SIG-M5 treated with dmso at 0.1 percent for 504 hours (cell line): ENCODE results near the gene MRTFA.
"Not testable (repeated sequence)": the region's sequence is repeated elsewhere in the genome, so short reads cannot be mapped to it uniquely, and the experiment has no call there.

Experiments
- DNase-seq: peaks from one replicate; lab custom pipeline; 2025; ENCODE audit not compliant: unreplicated experiment; lab: John Stamatoyannopoulos, UW

MRTFA gene

DNA sequence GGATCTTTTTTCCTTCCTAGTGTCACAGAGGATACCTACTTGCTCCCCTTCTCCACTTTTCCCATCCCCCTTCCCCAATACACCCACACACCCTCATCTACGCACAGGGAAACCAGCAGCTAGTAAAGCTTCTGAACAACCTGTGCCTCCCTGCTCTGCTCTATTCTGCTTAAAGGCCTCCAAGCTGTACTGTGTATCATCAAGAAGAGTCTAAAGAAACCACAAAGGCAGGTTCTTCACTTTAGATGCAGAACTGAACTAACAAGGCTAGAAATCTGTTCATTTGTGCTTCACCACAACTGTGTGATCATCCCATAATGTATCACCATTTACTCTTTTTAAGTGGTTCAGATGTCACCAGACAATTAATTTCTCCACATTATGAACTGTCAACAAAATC is 133.6 kb downstream of the MRTFA start:
- DNase-seq: no peak

DNA sequence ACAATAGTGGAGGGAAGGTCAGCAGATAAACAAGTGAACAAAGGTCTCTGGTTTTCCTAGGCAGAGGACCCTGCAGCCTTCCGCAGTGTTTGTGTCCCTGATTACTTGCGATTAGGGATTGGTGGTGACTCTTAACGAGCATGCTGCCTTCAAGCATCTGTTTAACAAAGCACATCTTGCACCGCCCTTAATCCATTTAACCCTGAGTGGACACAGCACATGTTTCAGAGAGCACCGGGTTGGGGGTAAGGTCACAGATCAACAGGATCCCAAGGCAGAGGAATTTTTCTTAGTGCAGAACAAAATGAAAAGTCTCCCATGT is 136.1 kb downstream of the MRTFA start:
- not testable (repeated sequence) for DNase-seq

DNA sequence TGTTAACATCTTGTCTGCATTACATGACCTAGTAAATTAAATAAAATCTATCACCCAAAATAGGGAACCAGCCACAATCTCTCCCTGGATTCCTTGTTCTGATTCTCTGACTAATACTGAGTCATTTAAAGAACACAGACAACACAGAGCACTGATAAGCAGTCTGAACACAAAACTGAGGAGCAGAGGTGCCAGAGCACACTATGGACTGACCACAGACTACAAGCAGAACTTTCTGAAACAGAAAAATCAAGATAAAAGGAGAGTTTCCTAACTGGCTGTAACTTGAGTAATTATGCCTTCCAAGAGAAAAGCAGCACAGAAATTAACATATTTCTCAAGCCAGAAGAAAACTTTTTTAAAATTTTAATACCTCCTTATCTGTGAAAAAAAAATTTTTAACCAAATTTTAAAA is 137.3 kb downstream of the MRTFA start:
- peak; percentile 59 for DNase-seq

DNA sequence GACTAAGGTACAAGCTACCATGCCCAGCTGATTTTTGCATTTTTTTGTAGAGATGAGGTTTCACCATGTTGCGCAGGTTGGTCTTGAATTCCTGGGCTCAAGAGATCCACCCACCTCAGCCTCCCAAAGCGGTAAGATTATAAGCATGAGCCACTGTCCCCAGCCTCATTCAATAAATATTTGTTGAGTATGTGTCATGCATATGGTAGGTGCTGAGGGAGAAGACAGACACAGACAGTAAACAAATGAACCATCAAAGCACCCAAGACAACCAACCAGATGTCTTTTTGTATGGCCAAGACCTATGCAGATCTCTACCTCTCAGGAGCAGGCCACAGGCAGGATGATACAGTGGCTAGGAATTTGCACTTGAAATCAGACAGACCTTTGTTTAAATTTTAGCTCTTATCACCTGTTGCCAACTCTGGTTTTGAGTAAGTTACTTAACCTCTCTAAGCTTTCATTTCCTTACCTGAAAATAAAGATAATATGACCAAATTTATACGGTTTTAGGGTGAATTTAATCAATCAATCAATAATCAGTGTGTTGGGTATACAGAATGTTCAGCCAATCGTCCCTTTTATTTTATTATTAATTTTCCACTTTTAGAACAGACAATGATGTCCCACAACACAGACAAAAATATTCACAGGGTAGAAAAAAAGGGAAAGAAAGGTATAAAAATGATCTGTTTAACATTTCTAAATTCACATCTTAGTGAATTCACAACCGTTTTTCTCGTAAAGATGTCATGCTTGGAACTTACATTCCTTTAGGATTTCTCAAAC is 137.9 kb downstream of the MRTFA start:
- DNase-seq: peak; percentile 29

DNA sequence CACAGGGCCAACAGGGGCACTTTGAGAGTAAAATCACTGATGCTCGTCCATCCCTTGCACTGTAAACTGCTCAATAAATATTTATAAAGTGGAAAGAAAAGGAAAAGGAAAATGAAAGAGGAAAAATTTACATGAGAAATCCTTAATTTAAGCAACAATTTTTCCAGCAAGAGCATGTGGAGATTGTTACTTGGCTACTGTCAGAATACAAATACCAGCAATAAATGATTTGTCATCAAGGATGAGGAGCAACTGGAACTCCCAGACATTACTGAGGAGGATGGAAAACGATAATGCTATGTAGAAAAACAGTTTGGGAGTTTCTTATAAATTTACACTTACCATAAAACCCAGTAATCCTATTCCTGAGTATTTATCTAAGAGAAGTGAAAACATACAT is 143.1 kb downstream of the MRTFA start:
- no peak for DNase-seq

DNA sequence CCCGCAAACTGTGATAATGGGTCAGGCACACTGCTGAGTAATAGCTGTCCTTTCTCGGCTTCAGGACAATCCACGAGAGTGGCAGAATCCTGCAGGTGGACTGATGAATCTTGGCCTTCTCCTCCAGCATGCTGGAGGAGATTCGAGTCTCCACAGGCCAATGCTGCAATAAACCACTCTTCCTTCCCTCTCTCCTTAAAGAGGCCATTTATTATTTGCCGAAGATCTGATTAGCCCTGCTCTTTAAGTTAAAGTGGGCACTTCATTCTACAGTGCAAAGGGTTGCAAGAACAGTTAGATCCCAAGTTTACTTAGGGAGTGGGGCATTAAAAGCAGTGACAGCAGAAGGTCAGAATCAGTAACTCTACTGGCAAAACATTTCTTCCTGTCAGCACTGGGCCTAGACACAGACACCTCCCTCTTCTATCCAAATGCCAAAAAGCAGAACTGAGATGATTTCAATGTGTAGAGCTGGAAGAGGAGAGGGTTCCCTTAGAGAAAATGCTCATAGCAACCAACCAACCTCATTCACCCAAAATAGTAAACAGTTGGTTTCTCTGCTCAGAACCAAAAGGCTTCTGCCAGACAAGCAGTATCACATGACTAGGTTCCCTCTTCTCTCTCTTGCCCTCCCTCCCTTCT is 144.4 kb downstream of the MRTFA start:
- peak; percentile 95 for DNase-seq

DNA sequence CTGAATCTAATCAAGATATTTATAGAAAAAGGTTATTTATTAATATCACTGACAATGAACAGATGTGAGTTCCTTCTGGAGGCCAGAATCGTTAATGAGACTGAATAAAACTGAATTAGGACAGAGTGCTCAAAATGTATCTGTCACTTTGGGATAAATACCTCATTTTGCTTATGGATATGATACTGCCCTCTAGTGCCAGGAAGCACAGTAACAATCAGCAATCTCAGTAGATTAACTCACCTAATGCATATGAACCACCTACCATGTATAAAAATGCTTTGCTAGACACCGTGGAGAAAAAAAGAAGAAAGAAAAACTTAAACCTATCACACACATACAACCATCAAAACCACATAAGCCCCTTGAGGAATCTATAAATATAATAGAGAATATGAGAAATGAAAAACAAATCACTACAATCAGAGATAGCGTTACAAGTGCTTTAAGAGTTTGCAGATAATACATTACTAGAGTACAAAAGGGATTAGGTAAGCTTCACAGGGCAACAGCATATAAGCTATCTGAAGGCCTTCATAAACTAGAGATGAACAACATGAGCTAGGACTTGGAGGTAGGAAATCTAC is 148.8 kb downstream of the MRTFA start:
- DNase-seq: peak; percentile 19

DNA sequence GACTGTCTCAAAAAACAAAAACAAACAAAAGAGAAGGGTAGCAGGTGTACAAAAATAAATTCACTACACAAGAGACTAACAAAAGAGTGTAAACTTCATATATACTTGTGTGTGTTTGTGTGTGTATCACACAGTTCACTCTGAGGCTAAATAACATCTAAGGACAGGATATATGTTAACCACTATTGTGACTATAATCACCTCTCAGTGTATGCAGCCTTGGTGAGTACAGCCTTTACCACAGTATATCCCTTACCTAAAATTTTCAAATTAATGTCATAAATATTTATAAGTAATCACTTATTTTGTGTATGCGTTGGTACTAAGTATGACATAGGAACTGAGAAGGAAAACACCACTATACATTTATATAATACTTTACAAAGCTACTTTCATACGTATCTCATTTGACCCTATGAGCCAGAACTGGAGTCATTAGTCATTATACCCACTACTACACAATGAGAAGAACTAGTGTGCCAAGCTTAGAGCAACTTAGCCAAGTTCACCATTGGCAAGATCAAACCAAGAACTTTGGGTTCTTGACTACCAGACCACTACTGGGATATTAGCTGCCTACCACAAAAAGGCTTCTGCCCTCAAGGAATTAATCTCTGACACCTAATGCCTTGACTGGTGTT is 149.4 kb downstream of the MRTFA start:
- DNase-seq: no peak

DNA sequence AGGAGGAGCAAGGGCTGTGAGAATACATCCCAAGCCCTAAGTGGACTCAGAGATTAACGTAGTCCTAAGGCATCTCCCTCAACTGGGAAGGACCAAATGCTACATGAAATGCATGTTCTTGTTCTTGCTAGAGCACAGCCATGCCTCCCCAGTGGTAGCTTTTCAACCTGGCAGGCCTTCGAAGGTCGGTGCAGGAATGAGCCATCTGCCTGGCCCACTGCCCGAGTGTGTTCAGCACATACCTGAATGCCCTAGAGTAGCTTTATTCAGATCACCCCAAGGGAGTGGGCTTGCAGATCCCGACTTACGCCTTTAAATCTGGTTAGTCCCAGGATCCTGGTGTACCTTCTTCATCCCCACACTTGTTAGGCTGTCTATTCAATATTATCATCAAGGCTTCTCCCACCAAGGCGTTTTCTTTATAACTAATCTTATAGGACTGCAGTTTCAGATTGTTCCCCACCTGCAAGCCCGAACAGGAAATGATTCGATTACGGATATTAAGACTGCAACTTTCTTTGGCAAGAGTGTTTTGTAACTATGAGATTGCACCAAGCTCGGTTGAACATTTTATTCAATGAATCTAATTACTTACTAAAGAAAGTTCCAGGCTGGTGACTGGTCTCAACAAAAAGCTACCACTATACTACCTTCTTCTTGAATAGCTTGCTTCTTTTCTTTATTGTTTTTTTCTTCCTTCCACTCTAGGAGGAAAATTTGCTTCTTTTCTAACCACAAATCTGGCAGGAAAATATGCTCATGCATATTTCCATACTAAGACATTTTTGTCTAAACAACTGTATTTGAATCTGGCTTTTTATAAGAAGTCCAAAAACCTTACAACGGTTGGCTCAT is 150.5 kb downstream of the MRTFA start:
- no peak for DNase-seq

DNA sequence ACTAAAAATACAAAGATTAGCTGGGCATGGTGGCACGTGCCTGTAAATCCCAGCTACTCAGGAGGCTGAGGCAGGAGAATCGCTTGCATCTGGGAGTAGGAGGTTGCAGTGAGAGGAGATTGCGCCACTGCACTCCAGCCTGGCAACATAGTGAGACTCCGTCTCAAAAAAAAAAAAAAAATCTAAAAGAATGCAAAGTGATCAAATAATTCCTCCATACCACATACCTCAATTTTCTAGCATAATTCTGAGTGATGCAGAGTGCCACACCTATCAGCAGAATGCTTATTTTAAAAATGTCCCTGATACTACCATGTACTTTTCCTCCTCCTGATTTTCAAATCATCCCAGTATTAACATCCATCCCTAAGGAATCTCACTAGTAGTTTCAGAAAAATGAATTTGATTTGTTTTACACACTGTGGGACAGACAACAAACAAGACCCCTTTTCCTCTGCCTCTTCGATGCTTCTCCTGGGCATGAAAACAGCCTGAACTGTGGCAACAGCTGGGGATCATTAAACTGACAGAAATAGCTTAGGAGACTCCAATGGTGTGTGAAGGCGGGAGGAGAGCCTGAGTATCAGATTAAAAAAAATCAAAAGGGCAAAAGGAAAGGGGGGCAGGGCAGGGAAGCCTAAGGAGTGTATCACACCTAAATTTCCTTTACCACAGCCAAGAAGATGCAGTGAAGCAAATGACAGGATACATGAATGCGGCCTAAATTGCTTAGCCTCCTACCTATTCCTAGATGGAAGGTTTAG is 151.4 kb downstream of the MRTFA start:
- DNase-seq: no peak

DNA sequence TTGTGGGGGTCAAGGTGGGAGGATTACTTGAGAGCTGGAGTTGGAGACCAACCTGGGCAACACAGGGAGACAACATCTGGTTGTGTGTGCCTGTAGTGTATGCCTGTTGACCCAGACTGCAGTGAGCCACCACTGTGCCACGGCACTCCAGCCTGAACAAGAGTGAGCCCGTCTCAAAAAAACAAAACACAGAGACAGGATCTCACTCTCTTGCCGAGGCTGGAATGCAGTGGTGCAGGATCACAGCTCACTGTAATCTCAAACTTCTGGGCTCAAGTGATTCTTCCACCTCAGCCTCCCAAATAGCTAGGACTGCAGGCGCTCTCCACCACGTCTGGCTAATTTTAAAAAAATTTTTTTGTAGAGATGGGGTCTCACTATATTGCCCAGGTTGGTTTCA is 153.6 kb downstream of the MRTFA start:
- no peak for DNase-seq

DNA sequence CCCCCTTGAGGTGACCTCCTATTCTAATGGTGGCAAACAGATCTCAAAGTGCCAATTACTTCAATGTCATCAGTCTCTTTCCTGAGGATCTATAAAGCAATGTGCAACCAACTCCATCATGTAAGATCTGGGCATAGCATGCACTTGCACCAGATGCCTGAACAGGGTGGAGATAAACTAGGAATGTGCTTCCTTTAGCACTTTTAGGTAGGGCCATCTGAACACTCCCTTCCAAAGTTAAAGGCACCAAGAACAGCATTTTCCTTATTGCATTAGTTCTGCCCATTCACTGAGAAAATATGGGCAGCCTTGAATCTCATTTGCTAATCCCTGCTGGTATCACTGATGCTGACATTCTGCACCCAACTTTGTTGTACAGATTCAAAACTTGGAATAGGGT is 154.1 kb downstream of the MRTFA start:
- DNase-seq: no peak

DNA sequence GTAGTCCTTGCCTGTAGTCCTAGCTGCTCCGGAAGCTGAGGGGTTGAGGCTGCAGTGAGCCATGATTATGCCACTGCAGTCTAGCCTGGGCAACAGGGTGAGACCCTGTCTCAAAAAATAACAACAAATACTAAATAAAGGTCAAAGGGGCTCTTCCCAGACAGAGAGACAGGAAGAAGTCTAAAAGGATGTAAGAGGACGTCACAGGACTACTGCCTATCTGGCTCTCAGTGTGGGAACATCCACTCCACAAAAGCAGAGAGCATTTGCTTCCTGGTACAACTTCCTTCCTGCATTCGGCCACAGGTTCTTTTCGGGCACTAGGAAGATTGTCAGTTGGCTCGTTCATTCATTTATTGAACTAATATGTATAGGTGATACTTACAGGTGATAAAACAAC is 155.5 kb downstream of the MRTFA start:
- no peak for DNase-seq

DNA sequence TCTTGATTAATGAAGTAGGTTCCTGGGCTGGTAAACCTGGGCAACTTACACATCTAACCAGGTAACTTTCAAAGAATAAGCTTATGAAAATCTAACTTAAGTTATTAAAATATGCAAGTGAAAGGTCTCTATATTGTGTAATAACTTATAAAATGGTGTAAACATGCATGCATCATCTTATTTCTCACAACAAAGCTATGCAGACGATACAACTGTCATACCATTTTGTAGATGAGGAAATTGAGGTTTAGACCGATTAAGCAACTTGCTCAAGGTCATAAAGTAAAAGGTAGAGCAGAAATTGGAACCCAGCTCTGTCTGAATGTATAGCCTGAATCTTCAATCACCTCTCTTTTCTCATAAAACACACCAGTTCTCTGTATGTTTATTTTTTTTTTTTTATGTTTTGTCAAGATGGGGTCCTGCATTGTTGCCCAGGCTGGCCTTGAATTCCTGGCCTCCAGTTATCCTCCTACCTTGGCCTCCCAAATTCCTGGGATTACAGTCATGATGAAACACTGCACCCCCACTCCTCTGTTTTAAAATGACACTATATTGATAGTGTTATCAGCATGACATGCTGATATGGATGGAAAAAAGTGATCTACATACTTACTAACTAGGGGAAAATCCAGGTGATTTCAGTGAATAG is 156.5 kb downstream of the MRTFA start:
- DNase-seq: peak; percentile 25

DNA sequence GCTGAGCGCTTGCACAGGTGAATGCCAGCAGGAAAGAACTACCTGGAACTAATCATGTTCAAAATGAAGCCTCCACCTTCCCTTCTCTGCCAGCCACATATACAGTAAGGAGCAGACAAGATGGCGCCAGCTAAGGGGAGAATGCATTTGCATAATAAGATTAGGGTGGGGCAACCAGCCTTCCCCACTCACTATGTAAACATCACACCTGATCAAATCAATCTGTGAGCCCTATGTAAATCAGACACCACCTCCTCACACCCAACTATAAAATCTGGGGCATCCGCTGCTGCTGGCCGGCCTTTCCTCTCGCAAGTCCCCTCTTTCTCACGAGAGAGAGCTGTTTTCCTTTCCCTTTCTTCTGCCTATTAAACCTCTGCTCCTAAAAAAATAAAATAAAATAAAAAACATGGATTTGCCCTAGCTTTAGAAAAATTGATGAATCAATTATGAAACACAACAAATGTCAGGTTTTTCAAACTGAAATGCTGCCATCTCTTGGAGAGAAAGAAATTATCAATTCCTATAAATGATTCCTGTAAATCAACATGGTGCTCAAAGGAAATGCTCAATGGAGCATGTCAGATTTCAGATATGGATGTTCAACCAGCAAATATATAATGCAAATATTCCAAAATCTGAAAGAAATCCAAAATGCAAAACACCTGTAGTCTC is 157.3 kb downstream of the MRTFA start:
- DNase-seq: no peak

DNA sequence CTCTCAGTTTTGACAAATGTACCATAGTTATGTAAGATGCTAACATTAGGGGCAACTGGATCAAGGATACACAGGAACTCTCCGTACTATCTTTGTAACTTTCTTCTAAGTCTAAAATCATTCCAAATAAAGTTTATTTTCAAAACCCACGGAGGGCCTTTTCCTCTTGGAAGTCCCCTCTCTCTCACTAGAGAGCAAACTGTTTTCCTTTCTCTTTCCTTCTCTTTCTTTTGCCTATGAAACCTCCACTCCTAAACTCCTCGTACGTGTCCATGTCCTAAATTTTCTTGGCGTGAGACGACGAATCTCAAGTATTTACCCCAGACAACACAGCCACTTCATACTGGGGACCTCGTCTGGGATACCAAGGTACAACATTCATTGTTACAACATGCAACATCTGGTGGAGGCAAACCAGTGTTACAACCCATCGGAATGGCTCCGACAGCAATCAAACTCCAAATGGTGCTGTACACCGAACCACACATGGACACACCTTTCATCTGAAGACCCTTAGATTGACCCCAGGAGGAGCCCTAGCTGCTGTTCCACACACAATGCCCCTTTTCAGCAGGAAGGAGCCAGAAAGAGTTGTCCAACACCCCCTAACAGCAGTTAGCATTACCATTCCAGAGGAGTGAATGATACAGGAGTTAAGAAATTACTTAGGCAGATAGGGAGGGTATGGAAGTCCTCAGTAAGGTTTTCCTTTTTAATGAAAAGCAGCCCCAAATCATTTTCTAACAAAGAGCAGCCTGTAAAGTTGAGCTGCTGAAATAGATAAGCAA is 158.0 kb downstream of the MRTFA start:
- DNase-seq: no peak

DNA sequence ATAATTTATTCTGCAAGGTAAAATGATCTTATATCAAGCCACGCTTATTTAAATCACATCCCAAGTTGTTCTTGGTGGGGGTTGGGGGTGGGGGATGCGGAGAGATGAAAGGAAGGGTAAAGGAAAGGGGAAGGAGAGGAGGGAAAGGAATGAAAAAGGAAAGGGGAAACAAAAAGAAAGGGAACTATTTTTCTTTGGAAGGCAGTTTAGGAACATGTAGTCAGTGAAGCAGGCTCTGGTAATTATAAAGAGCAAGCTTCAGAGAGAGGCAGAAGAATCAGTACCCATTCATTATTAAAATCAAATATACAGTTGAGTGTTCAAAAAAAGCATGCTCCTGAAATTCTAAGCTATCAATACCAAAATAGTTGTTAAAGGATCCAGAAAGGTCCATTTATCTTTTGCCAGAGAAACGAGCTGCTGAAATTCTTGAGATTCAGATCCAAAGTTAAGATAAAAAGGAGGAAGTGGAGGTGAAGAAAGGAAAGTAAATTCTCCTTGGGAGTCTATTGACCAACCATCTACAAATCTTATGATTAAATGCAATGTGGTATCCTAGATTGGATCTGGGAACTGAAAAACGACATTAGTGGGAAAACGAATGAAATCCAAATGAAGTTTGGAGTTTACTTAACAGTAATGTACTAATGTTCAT is 158.7 kb downstream of the MRTFA start:
- DNase-seq: no peak

DNA sequence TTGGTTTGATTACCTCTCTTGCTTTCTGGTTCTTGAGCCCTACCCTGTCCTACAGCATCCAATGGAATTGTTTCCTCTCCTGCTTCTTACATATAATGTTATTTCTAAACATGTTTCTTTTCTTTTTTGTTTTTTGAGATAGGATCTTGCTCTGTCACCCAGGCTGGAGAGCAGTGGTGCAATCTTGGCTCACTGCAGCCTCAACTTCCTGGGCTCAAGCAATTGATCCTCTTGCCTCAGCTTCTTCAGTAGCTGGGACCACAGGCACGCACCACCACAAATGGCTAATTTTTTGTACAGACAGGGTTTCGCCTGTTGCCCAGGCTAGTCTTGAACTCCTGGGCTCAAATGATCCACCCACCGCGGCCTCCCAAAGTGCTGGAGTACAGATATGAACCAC is 160.2 kb downstream of the MRTFA start:
- peak; percentile 48 for DNase-seq
